HEK293 (cell line): ENCODE results near the gene NKX1-1.
A peak's percentile ranks its signal among the peaks of the same experiment; 100 is the strongest.
"Not testable (repeated sequence)": the region's sequence is repeated elsewhere in the genome, so short reads cannot be mapped to it uniquely, and the experiment has no call there.

Source experiments
- CTCF ChIA-PET: fragments of 350-600 bp; formaldehyde crosslinking; extraction: SDS; loops from one replicate; lab custom pipeline; 2021; ENCODE audit warnings: antibody characterized with exemption; lab: Yijun Ruan, JAX
- POLR2A ChIA-PET: fragments of 300-600 bp; formaldehyde crosslinking; extraction: SDS; loops from one replicate; lab custom pipeline; 2020; ENCODE audit warnings: antibody characterized with exemption, inconsistent platforms; lab: Yijun Ruan, JAX
- H3K27ac ChIP-seq: fragments of 200-500 bp; sonication (Bioruptor generic); 2 replicates; pipeline ENCODE4 v1.5.1; 2014; ENCODE audit warnings: low read depth, low read length, control low read depth, inconsistent platforms; ENCODE audit errors: extremely low read depth
- H3K36me3 ChIP-seq, 2 experiments: fragments of 200-500 bp in 1 of 2; sonication (Bioruptor generic) in 1 of 2; 1 replicate in 1 of 2; 2 replicates in 1 of 2; pipeline ENCODE4 v1.5.1; 2014 to 2017; ENCODE audit warnings: inconsistent platforms in 2 of 2, low read length in 2 of 2; ENCODE audit not compliant: control insufficient read depth in 2 of 2, insufficient read depth in 1 of 2
- H3K4me1 ChIP-seq: fragments of 200-500 bp; sonication (Bioruptor generic); 2 replicates; pipeline ENCODE4 v1.5.1; 2014; ENCODE audit warnings: mild to moderate bottlenecking, low read length, inconsistent platforms; ENCODE audit not compliant: control insufficient read depth, insufficient read depth
- H3K4me3 ChIP-seq: 2 replicates; pipeline ENCODE4 v1.5.1; 2011; ENCODE audit warnings: low read depth, mild to moderate bottlenecking, control low read depth, low read length, moderate library complexity
- H3K9me3 ChIP-seq: fragments of 200-500 bp; sonication (Bioruptor generic); 2 replicates; pipeline ENCODE4 v1.5.1; 2014; ENCODE audit warnings: low read depth, low read length, inconsistent platforms; ENCODE audit not compliant: control insufficient read depth, insufficient read depth
- ZNF280D ChIP-seq: fragments of 450-650 bp; formaldehyde crosslinking; IDR thresholded peaks from 2 replicates; pipeline ENCODE4 v1.5.1; 2016; ENCODE audit warnings: missing biosample characterization, missing genetic modification characterization
- ZNF362 ChIP-seq: fragments of 450-650 bp; formaldehyde crosslinking; IDR thresholded peaks from 2 replicates; pipeline ENCODE4 v1.5.1; 2016; ENCODE audit warnings: missing biosample characterization, missing genetic modification characterization
- ZNF670 ChIP-seq: fragments of 450-650 bp; formaldehyde crosslinking; IDR thresholded peaks from 2 replicates; pipeline ENCODE4 v1.5.1; 2016; ENCODE audit warnings: missing biosample characterization, missing genetic modification characterization, low read depth

Gene NKX1-1

GRCh38 chr4:1395941-1396805 lies 10.1 kb downstream of the NKX1-1 start (continued):
- TF ChIP-seq ZNF280D (tag by site-specific recombination) (0 out of 2 replicates have a peak, but pooled peaks have one; percentile 35), ZNF670 (tag by site-specific recombination) (no peak)

- H3K36me3 ChIP-seq, H3K27ac ChIP-seq, CTCF ChIA-PET, H3K4me1 ChIP-seq, H3K4me3 ChIP-seq, H3K9me3 ChIP-seq, POLR2A ChIA-PET: not testable (repeated sequence)
Measured at GRCh38 chr4:1395389-1395820, 10.8 kb downstream of the NKX1-1 start.

- POLR2A ChIA-PET, H3K36me3 ChIP-seq, H3K27ac ChIP-seq, H3K9me3 ChIP-seq, H3K4me1 ChIP-seq, CTCF ChIA-PET, H3K4me3 ChIP-seq: not testable (repeated sequence)
Measured at GRCh38 chr4:1394554-1395388, 11.5 kb downstream of the NKX1-1 start.

GRCh38 chr4:1393866-1394265 lies 12.4 kb downstream of the NKX1-1 start:
- ChIA-PET CTCF (no interaction called here), POLR2A (no interaction called here)
- H3K4me1 ChIP-seq = no peaks in the 10 kb centered on the region
- H3K4me3 ChIP-seq = no peak overlapping the region
- peaks cover 0 to 7% of the 10 kb centered on the region in 2 experiments; a peak in 1 of 3 replicates for H3K36me3 ChIP-seq
- H3K9me3 ChIP-seq = no peaks in the 10 kb centered on the region
- no peak for TF ChIP-seq ZNF362 (tag by site-specific recombination)
- H3K27ac ChIP-seq = no peak overlapping the region

- H3K36me3 ChIP-seq, H3K27ac ChIP-seq, H3K4me3 ChIP-seq, CTCF ChIA-PET, POLR2A ChIA-PET, H3K9me3 ChIP-seq, H3K4me1 ChIP-seq: not testable (repeated sequence)
Measured at GRCh38 chr4:1393363-1393762, 12.9 kb downstream of the NKX1-1 start.
